Measurements from ENCODE around the gene USP3. TPM values are rescaled to one million over a fixed set of nuclear protein-coding genes. Genes with fewer than 3 reads are reported as not detected.

USP3 gene
- total RNA-seq (2022; extraction: Qiagen RNA extraction; ENCODE audit: low read depth): 45.1 to 54.2 TPM (median 45.4 TPM) in 5 replicates

GRCh38 chr15:63504247-63504978 is at the start of gene USP3:
Gene USP3, plus strand, starts transcription at chr15:63504593. Its CDS starts 147 bp downstream, at chr15:63504740.

GRCh38 chr15:63597038-63597790 is 92.8 kb downstream of the USP3 start, which contains the start of gene FBXL22:
Gene FBXL22, plus strand, starts transcription at chr15:63597387. Its CDS starts 6 bp downstream, at chr15:63597393.

Other genes starting within 250 kb of the USP3 start
- gene APH1B, start 227.0 kb upstream of the USP3 start, total RNA-seq (2022; extraction: Qiagen RNA extraction; ENCODE audit: low read depth): 14.1 to 24.3 TPM (median 16.1 TPM) in 5 replicates
- gene CA12, start 122.7 kb upstream of the USP3 start, total RNA-seq (2022; extraction: Qiagen RNA extraction; ENCODE audit: low read depth): 144 to 163 TPM (median 160 TPM) in 5 replicates
- gene FBXL22, start 92.8 kb downstream of the USP3 start, total RNA-seq (2022; extraction: Qiagen RNA extraction; ENCODE audit: low read depth): 0.16 to 0.50 TPM (median 0.27 TPM) in 5 replicates

Data from A549 treated with CpdA at 1 μM for 4 hours (cell line).